ENCODE results near the gene LRRC28.

DNA sequence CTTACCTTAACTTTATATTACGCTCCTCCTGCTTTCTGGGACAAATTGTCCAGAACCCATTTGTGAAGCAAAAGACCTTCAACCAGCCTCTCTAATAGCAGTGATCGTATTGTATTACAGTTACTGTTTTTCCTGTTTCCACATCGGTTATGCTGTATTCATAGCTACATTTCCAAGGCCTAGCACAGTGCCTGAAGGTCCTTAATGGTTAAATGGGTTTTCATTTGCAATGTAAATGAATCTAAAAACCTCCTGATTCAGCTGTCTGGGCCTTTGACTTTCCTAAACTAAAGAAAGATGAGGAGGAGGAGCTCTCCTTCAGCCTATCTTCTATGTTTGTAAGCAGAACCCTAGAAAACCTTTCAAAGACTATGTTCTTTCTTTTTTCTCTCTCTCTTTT, 99.1 kb downstream of the LRRC28 start:
- TF ChIP-seq, protein P1, sequence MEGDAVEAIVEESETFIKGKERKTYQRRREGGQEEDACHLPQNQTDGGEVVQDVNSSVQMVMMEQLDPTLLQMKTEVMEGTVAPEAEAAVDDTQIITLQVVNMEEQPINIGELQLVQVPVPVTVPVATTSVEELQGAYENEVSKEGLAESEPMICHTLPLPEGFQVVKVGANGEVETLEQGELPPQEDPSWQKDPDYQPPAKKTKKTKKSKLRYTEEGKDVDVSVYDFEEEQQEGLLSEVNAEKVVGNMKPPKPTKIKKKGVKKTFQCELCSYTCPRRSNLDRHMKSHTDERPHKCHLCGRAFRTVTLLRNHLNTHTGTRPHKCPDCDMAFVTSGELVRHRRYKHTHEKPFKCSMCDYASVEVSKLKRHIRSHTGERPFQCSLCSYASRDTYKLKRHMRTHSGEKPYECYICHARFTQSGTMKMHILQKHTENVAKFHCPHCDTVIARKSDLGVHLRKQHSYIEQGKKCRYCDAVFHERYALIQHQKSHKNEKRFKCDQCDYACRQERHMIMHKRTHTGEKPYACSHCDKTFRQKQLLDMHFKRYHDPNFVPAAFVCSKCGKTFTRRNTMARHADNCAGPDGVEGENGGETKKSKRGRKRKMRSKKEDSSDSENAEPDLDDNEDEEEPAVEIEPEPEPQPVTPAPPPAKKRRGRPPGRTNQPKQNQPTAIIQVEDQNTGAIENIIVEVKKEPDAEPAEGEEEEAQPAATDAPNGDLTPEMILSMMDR (IDR thresholded peaks at IDR 0.05), result no peak
- TF ChIP-seq POLR2A (IDR thresholded peaks at IDR 0.05), result no peak

All from lower leg skin (tissue), 3 donors.